Measurements from ENCODE around the gene ASCL2. TPM values are rescaled to one million over a fixed set of nuclear protein-coding genes. Genes with fewer than 3 reads are reported as not detected.

ASCL2 gene, protein sequence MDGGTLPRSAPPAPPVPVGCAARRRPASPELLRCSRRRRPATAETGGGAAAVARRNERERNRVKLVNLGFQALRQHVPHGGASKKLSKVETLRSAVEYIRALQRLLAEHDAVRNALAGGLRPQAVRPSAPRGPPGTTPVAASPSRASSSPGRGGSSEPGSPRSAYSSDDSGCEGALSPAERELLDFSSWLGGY
- total RNA-seq (1 to 10 TPM in 1 of 10 donors, under 1 TPM in 5, not detected in 4; 0.15 to 2.7 (median 0.29) TPM), polyA plus RNA-seq (under 1 TPM; 0.16 to 0.22 TPM)
- long read RNA-seq, donor 1, partial matches to known transcripts: 0 of 1 reads
- long read RNA-seq, donor 1, other reads (novel, unspliced or antisense): 0 of 1 reads
- long read RNA-seq, donor 2: 0 reads
- long read RNA-seq, donor 3: 0 reads

DNA sequence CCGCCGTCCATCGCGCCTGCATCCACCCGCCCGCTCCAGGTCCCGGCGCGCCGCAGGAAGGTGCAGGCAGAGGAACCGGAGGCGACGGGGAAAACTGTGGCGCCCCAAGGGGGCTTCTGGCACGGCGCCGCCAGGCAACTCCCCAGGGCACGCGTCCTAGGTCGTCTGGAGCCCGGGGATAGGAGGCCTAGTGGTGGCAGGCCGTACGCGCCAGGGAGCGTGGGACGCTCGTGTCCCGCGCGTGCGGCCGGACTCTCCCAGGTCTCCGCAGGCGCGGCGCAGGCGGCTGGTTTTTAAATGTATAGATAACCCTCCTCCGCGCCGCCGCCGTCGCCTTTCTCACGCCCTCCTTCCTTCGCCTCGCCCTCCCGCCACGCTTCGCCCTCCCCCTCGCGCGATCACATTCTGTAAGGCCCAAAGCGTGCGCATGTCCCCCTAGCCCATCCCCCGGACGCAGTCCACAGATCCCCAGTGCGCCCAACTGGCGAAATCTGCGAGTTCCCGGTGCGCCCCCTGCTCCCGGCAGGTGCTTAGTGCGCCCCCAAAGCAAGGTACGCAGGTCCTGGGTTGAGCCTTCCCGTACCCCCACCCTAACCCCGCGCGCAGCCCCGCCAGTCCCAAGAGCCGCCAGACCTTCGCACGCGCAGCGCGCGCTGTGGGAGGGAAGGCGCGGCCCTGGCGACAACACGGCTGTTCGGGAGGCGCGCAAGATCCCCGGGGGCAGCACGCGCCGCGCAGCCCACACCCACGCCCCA, at the start of gene ASCL2:
Gene ASCL2 (minus strand): TSS at position 267 of the 755 bp plus-strand sequence. CDS start 256 bp downstream, at position 11.
- H3K4me1 ChIP-seq: peaks cover 3 to 33% (median 23%) of the 10 kb centered on the region in 9 donors
- intact Hi-C loops (cut with DNase I): no loop called here
- TF ChIP-seq, protein P1, sequence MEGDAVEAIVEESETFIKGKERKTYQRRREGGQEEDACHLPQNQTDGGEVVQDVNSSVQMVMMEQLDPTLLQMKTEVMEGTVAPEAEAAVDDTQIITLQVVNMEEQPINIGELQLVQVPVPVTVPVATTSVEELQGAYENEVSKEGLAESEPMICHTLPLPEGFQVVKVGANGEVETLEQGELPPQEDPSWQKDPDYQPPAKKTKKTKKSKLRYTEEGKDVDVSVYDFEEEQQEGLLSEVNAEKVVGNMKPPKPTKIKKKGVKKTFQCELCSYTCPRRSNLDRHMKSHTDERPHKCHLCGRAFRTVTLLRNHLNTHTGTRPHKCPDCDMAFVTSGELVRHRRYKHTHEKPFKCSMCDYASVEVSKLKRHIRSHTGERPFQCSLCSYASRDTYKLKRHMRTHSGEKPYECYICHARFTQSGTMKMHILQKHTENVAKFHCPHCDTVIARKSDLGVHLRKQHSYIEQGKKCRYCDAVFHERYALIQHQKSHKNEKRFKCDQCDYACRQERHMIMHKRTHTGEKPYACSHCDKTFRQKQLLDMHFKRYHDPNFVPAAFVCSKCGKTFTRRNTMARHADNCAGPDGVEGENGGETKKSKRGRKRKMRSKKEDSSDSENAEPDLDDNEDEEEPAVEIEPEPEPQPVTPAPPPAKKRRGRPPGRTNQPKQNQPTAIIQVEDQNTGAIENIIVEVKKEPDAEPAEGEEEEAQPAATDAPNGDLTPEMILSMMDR (IDR thresholded peaks at IDR 0.05): no peak
- H3K4me3 ChIP-seq: peak within 1 kb of the TSS; percentile 15 to 56 (median 43)
- H3K27ac ChIP-seq: peak within 1 kb of the TSS in 2 of 10 donors; percentile 29 to 89
- no peaks in the 10 kb centered on the region for H3K36me3 ChIP-seq
- no peaks in the 10 kb centered on the region for H3K9me3 ChIP-seq
- DNase-seq (peak in 1 of 2 donors; percentile 3), ATAC-seq (peak in 1 of 8 donors; percentile 46)
- peaks cover 27 to 83% (median 70%) of the 10 kb centered on the region in 7 donors for H3K27me3 ChIP-seq
- 2% methylated on average over 85 to 89 of the region's 89 CpGs for WGBS, 2 donors

DNA sequence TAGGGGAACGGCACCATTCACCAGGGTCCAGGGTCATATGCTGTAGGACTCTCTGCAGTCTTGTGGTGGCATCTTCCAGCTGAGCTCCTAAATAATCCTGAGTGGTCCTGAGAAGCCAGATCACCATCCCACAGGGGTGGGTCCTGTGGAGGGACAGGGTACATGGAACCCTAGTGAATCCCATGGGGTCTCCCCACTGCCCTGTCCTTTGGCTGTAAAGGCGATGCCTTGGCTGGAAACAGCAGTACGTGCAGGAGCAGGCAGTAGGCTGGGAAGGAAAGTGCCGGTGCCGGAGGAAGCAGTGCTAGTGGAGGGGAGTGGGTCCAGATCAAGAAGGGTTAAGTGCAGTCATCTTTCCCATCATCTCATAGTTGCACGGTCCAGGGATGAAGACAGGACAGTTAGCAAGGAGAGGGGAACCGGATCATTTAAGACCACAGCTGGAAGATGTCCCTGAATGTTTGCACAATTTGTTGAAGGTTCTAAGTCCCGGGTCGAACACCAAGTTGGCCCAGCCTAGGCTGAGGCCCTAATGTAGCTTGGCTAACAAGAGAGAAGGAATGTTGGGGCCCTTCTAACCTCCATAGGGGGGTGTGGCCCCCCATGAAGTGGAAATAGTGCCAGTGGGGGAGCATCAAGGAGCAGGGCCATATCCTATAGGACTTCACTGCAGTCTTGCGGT, 49.5 kb upstream of the ASCL2 start:
- TF ChIP-seq, protein P1 (IDR thresholded peaks at IDR 0.05): no peak
- ATAC-seq: no peak
- intact Hi-C loops (cut with DNase I): loop anchor here in 2 of 10 donors (5.0 kb wide), 2 partner anchors 52 to 57 kb away; partner anchors contain the start of gene CD81 (in 1 of the 2)
- H3K27me3 ChIP-seq: no peaks in the 10 kb centered on the region
- H3K4me3 ChIP-seq: no peak overlapping the region
- DNase-seq: no peak
- no peaks in the 10 kb centered on the region for H3K36me3 ChIP-seq
- 76% methylated on average over 10 of the region's 10 CpGs for WGBS, 2 donors
- H3K27ac ChIP-seq: no peak overlapping the region
- peaks cover 4 to 13% (median 10%) of the 10 kb centered on the region in 9 donors for H3K4me1 ChIP-seq
- H3K9me3 ChIP-seq: peaks cover 0 to 20% (median 4%) of the 10 kb centered on the region in 11 donors

DNA sequence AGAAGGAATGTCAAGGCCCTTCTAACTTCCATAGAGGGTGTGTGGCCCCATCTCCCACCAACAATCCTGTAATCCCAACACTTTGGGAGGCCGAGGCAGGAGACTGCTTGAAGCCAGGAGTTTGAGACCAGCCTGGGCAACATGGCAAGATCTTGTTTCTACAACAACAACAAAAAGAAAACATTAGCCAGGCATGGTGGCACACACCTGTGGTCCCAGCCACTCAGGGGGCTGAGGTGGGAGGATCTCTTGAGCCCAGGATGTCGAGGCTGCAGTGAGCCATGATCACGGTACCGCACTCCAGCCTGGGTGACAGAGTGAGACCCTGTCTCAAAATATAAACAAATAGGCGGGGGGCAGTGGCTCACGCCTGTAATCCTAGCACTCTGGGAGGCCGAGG, 48.3 kb upstream of the ASCL2 start:
- 95 to 97% methylated on average over 7 of the region's 7 CpGs for WGBS, 2 donors
- no peak for ATAC-seq
- no peak overlapping the region for H3K4me3 ChIP-seq
- H3K9me3 ChIP-seq: peaks cover 0 to 20% (median 4%) of the 10 kb centered on the region in 11 donors
- H3K4me1 ChIP-seq: peaks cover 13 to 24% (median 22%) of the 10 kb centered on the region in 9 donors
- no peak for DNase-seq
- H3K27ac ChIP-seq: no peak overlapping the region
- intact Hi-C loops (cut with DNase I): loop anchor here in 2 of 10 donors (5.0 kb wide), 2 partner anchors 54 to 59 kb away; partner anchors contain the start of gene CD81 (in 1 of the 2)
- TF ChIP-seq, protein P1 (IDR thresholded peaks at IDR 0.05): no peak
- no peaks in the 10 kb centered on the region for H3K36me3 ChIP-seq
- H3K27me3 ChIP-seq: no peaks in the 10 kb centered on the region

DNA sequence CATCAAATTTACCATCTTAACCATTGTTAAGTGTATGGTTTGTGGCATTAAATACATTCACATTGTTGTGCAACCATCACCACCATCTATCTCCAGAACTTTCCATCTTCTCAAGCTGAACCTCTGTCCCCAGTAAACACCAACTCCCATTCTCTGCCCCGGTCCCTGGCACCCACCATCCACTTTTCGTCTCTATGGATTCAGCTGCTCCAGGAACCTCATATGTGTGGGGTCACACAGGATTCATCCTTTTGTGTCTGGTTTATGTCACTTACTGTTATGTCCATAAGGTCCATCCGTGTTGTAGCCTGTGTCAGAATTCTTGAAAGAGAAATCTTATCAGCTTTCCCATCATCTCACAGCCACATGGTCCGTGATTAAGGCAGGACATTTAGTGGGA, 47.7 kb upstream of the ASCL2 start:
- H3K9me3 ChIP-seq: peaks cover 0 to 19% (median 4%) of the 10 kb centered on the region in 11 donors
- intact Hi-C loops (cut with DNase I): loop anchor here in 2 of 10 donors (5.0 kb wide), 2 partner anchors 54 to 59 kb away; partner anchors contain the start of gene CD81 (in 1 of the 2)
- no peak for DNase-seq
- no peaks in the 10 kb centered on the region for H3K27me3 ChIP-seq
- no peaks in the 10 kb centered on the region for H3K36me3 ChIP-seq
- no peak overlapping the region for H3K4me3 ChIP-seq
- TF ChIP-seq, protein P1 (IDR thresholded peaks at IDR 0.05): no peak
- peaks cover 13 to 30% (median 26%) of the 10 kb centered on the region in 9 donors for H3K4me1 ChIP-seq
- no peak overlapping the region for H3K27ac ChIP-seq
- no peak for ATAC-seq
- 89% methylated on average over 4 of the region's 4 CpGs for WGBS, 2 donors
